GM12892 (cell line): ENCODE results near the gene ABCA3.

ENCODE experiments used
- POLR2A ChIP-seq: IDR thresholded peaks from 2 replicates; pipeline ENCODE4 v1.6.1; 2011; ENCODE audit warnings: low read depth, low read length, control low read depth
- POLR2AphosphoS5 ChIP-seq: IDR thresholded peaks from 2 replicates; pipeline ENCODE4 v1.6.1; 2011; ENCODE audit warnings: low read depth, low read length, control low read depth
- TAF1 ChIP-seq: IDR thresholded peaks from 2 replicates; pipeline ENCODE4 v1.6.1; 2011; ENCODE audit warnings: low read depth, mild to moderate bottlenecking, control low read depth, low read length, borderline replicate concordance

GRCh38 chr16:2372684-2373083 lies 32.2 kb upstream of the ABCA3 start:
- TF ChIP-seq TAF1 (no peak), POLR2A (no peak), POLR2AphosphoS5 (no peak)
